SK-N-MC (cell line): ENCODE results near the gene AHRR.

Experiments
- EZH2 ChIP-seq: fragments of 200-600 bp; sonication (generic); IDR thresholded peaks from one replicate; pipeline ENCODE4 v1.6.1; 2017; ENCODE audit warnings: antibody characterized with exemption
- FOXP2 ChIP-seq: optimal IDR thresholded peaks from 2 replicates; pipeline ENCODE3; 2011; ENCODE audit warnings: mild to moderate bottlenecking, moderate library complexity; ENCODE audit not compliant: insufficient read depth; ENCODE audit errors: extremely low read length, control extremely low read depth
- POLR2AphosphoS5 ChIP-seq: IDR thresholded peaks from 2 replicates; pipeline ENCODE4 v1.6.1; 2012; ENCODE audit warnings: mild to moderate bottlenecking, low read depth, low read length, borderline replicate concordance

DNA sequence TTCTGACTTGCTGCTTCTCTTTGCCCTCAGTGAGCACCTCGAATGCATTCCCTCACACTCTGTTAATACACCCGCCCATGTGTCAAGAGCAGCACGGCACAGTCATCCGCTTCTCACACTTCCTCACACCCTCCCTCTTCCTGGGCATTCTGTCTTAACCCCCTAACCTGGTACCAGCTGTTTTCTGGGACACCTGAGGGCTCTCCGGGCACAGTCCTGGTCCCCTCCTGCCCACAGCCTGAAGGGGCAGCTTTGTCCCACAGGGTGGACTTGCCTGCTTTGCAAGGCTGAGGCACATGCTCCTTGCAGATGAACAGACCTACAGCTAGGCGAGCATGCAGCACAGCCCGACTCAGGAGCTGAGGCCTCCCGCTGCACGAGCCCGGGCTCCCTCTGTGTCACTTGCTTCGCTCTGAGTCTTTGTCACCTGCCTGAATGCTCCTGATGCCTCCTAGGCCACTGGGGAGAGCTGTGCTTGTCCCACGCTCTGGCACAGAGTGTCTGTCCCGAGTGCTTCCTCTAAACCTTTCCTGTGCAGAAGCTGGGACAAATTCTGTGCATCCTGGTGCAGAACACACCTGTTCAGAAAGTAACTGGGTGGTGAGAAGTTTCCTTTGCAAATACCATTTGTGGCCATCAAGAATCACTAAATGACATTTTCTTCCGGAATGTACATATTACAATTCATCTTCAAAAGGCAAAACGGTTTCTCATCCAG, 47.8 kb downstream of the AHRR start:
- TF ChIP-seq POLR2AphosphoS5 (no peak), EZH2 (no peak), FOXP2 (no peak)
